ENCODE results near the gene GARIN6.
"Not testable (repeated sequence)": the region's sequence is repeated elsewhere in the genome, so short reads cannot be mapped to it uniquely, and the experiment has no call there.

DNA sequence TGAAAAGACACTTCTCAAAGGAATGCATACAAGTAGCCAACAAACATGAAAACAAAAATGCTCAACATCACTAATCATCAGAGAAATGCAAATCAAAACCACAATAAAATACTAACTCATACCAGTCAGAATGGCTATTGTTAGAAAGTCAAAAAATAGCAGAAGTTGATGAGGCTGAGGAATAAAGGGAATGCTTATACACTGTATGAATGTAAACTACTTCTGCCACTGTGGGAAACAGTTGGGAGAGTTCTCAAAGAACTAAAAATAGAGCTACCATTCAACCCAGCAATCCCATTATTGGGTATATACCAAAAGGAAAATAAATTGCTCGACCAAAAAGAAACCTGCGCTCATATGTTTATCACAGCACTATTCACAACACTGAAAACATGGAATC, 23.0 kb upstream of the GARIN6 start:
- TF ChIP-seq, protein P1, sequence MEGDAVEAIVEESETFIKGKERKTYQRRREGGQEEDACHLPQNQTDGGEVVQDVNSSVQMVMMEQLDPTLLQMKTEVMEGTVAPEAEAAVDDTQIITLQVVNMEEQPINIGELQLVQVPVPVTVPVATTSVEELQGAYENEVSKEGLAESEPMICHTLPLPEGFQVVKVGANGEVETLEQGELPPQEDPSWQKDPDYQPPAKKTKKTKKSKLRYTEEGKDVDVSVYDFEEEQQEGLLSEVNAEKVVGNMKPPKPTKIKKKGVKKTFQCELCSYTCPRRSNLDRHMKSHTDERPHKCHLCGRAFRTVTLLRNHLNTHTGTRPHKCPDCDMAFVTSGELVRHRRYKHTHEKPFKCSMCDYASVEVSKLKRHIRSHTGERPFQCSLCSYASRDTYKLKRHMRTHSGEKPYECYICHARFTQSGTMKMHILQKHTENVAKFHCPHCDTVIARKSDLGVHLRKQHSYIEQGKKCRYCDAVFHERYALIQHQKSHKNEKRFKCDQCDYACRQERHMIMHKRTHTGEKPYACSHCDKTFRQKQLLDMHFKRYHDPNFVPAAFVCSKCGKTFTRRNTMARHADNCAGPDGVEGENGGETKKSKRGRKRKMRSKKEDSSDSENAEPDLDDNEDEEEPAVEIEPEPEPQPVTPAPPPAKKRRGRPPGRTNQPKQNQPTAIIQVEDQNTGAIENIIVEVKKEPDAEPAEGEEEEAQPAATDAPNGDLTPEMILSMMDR (IDR thresholded peaks at IDR 0.05; ENCODE audit: insufficient read depth, low read depth, low read length), result not testable (repeated sequence)
- not testable (repeated sequence) for TF ChIP-seq EZH2 (IDR thresholded peaks at IDR 0.05; ENCODE audit: insufficient read depth, low read length)

Measured in astrocyte (in vitro differentiated cells and primary cell).